Activated CD8-positive, alpha-beta T cell treated with anti-CD3 and anti-CD28 coated beads for 36 hours (primary cell): Measurements from ENCODE around the gene SLC22A4. TPM values are rescaled to one million over a fixed set of nuclear protein-coding genes. Genes with fewer than 3 reads are reported as not detected.
A peak's percentile ranks its signal among the peaks of the same experiment; 100 is the strongest.

ENCODE experiments used
- ATAC-seq: fragments of 200-7000 bp; cut with Tn5 transposase; one replicate; pipeline ENCODE4 v1.10.0; 2021; ENCODE audit warnings: mild to moderate bottlenecking, moderate library complexity
- CTCF ChIA-PET: fragments of 350-600 bp; sonication (Branson Sonifier 250); formaldehyde crosslinking; loops from one replicate; lab custom pipeline; 2021; ENCODE audit warnings: antibody characterized with exemption; lab: Charles Lee
- POLR2A ChIA-PET: fragments of 350-600 bp; sonication (Branson Sonifier 250); formaldehyde crosslinking; loops from one replicate; lab custom pipeline; 2021; ENCODE audit warnings: antibody characterized with exemption; lab: Charles Lee
- DNase-seq: peaks from one replicate; pipeline ENCODE4 v3.0.0-alpha.2; 2020
- H3K27ac Mint-ChIP-seq: one replicate; pipeline ENCODE4 v1.8.0; 2021; ENCODE audit warnings: mild to moderate bottlenecking, mixed read lengths
- H3K27me3 Mint-ChIP-seq: one replicate; pipeline ENCODE4 v1.8.0; 2021; ENCODE audit warnings: mixed read lengths
- H3K36me3 Mint-ChIP-seq: one replicate; pipeline ENCODE4 v1.8.0; 2021; ENCODE audit warnings: low read depth, mixed read lengths
- H3K4me1 Mint-ChIP-seq: one replicate; pipeline ENCODE4 v1.8.0; 2021; ENCODE audit warnings: low read depth, mixed read lengths
- H3K4me3 Mint-ChIP-seq: one replicate; pipeline ENCODE4 v1.8.0; 2021; ENCODE audit warnings: mild to moderate bottlenecking, moderate library complexity, mixed read lengths
- H3K9me3 Mint-ChIP-seq: one replicate; pipeline ENCODE4 v1.8.0; 2021; ENCODE audit warnings: mixed read lengths
- intact Hi-C: fragments of 100-400 bp; cut with micrococcal nuclease; formaldehyde crosslinking; loops from one replicate; pipeline ENCODE4 v1.10.0; 2022
- total RNA-seq, 2 experiments: library from RNA; stranded (reverse); gene quantifications; one replicate each; pipeline ENCODE4 v1.2.3, GENCODE V29; 2021
- TF ChIP-seq, protein P1 (sequence below): fragments of 200-600 bp; IDR thresholded peaks from one replicate; pipeline ENCODE4 v1.8.0; 2022; ENCODE audit warnings: antibody characterized with exemption, mild to moderate bottlenecking

Gene SLC22A4
- total RNA-seq, 2 experiments from 2014 or later: 0.74 to 0.88 TPM

DNA sequence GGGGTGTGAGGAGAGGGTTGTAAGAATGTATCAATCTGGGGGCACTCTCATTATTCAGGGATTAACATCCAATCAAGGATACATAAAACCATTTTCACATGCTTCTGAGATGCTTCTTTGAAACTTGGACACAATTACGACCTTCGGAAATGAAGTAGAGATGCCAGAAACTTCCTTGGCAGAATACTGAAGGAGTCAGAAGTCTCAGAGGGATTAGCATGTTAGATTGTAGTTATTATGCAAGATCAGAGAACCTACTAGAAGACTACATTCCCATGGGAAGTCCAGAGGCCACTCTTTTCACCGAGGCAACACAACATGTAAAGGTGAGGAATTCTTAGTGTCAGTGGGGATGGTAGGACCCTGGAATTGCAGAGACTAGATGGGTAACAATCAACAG lies 5.1 kb upstream of the SLC22A4 start:
- no peaks in the 10 kb centered on the region for H3K9me3 Mint-ChIP-seq
- DNase-seq (no peak), ATAC-seq (no peak)
- no peak overlapping the region for H3K4me3 Mint-ChIP-seq
- CTCF ChIA-PET: no interaction called here
- H3K27ac Mint-ChIP-seq: no peak overlapping the region
- peaks cover 8% of the 10 kb centered on the region for H3K4me1 Mint-ChIP-seq
- POLR2A ChIA-PET: no interaction called here
- H3K36me3 Mint-ChIP-seq: no peaks in the 10 kb centered on the region
- intact Hi-C loops: no loop called here
- TF ChIP-seq, protein P1, sequence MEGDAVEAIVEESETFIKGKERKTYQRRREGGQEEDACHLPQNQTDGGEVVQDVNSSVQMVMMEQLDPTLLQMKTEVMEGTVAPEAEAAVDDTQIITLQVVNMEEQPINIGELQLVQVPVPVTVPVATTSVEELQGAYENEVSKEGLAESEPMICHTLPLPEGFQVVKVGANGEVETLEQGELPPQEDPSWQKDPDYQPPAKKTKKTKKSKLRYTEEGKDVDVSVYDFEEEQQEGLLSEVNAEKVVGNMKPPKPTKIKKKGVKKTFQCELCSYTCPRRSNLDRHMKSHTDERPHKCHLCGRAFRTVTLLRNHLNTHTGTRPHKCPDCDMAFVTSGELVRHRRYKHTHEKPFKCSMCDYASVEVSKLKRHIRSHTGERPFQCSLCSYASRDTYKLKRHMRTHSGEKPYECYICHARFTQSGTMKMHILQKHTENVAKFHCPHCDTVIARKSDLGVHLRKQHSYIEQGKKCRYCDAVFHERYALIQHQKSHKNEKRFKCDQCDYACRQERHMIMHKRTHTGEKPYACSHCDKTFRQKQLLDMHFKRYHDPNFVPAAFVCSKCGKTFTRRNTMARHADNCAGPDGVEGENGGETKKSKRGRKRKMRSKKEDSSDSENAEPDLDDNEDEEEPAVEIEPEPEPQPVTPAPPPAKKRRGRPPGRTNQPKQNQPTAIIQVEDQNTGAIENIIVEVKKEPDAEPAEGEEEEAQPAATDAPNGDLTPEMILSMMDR: no peak
- peaks cover 8% of the 10 kb centered on the region for H3K27me3 Mint-ChIP-seq

DNA sequence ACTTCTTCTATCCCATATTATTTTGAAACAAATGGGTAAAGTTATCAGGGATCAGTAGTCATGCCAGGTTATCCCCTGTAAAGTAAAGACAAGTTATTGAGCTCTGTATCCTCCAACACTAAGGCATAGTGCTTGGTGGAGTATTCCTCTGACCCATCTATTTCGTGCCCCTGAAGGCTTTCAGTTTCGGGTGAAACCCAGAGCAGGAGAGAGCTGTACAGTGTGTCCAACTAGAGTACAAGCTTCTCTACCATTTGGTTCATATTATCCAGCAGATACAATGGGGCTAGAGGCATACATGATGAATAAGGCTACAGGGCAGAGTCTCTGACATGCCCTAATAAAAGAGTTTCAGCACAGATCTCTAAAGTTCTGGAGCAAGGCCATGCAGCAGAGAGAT lies 3.2 kb upstream of the SLC22A4 start:
- no peaks in the 10 kb centered on the region for H3K36me3 Mint-ChIP-seq

DNA sequence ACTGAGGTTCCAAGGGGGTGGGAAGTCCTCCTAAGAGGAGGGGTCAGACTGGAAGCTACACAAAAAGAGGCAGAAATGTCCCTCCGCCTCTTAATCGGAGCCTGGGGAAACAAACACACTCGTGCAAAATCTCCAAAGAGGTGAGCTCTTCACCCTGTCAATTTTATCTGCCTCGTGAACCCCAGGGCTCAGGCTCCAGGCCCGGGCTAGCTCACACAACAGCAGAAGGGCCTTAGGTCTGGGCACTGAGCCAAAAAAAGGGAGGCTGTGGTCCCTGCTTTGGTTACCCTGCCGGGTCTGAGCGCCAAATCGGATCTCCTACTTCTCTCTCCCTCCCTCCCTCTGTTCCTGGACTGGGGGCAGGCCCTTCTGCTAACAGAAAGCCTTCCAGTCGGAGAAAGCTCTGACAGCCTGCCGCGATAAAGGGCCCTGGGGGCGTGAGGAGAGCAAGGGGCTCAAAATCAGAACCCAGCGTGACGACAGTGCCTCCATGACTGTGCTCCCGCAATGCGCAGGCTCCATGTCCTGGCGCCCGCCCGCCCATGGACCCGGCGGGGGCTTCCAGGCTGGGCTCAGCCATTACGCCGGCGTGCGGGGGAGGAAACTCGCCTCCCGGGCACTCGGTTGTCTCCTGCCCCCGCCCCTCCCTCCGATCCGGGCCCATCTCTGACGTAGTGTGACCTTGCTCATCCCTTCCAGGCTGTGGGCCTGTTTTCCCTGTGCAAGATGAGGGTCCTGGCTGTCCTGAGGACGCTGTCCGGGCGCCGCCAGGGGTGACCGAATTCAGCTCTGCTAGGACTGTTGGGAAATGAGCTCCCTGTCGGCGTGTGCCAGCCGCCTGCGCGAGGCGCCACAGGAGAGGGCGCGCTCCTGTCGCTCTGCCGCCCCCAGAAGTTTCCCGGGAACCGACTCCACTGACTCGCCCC lies 865 bp upstream of the SLC22A4 start:
- no peaks in the 10 kb centered on the region for H3K9me3 Mint-ChIP-seq
- H3K4me3 Mint-ChIP-seq: peak overlapping the region; percentile 87
- peaks cover 21% of the 10 kb centered on the region for H3K4me1 Mint-ChIP-seq
- peak; percentile 92 for DNase-seq
- TF ChIP-seq, protein P1: no peak
- ChIA-PET CTCF (interaction anchor here (0.7 to 4.0 kb wide), 14 partner anchors 10 to 229 kb away, joined by 3 to 33 read pairs (median 6); partner anchors contain the start of gene SLC22A5), POLR2A (interaction anchor here (0.6 to 1.9 kb wide), 33 partner anchors 9 to 761 kb away, joined by 3 to 12 read pairs (median 3); partner anchors contain the start of genes AFF4, HSPA4, IRF1 and SLC22A5)
- H3K36me3 Mint-ChIP-seq: no peaks in the 10 kb centered on the region
- H3K27me3 Mint-ChIP-seq: peaks cover 8% of the 10 kb centered on the region
- peak; percentile 54 for ATAC-seq
- intact Hi-C loops: no loop called here
- H3K27ac Mint-ChIP-seq: peak overlapping the region; percentile 95

More for the DNA sequence above, 3.2 kb upstream of the SLC22A4 start:
- ChIA-PET CTCF (interaction anchor here (0.9 to 4.0 kb wide), 3 partner anchors 9 to 53 kb away, joined by 3 to 33 read pairs (median 10); no protein-coding TSS in a partner anchor), POLR2A (interaction anchor here (0.7 kb wide), 1 partner anchor 137 kb away, joined by 3 read pairs; no protein-coding TSS in a partner anchor)
- DNase-seq (no peak), ATAC-seq (no peak)
- TF ChIP-seq, protein P1: no peak
- H3K4me3 Mint-ChIP-seq: no peak overlapping the region
- H3K27ac Mint-ChIP-seq: no peak overlapping the region
- intact Hi-C loops: no loop called here
- no peaks in the 10 kb centered on the region for H3K9me3 Mint-ChIP-seq
- H3K4me1 Mint-ChIP-seq: peaks cover 16% of the 10 kb centered on the region
- peaks cover 8% of the 10 kb centered on the region for H3K27me3 Mint-ChIP-seq

DNA sequence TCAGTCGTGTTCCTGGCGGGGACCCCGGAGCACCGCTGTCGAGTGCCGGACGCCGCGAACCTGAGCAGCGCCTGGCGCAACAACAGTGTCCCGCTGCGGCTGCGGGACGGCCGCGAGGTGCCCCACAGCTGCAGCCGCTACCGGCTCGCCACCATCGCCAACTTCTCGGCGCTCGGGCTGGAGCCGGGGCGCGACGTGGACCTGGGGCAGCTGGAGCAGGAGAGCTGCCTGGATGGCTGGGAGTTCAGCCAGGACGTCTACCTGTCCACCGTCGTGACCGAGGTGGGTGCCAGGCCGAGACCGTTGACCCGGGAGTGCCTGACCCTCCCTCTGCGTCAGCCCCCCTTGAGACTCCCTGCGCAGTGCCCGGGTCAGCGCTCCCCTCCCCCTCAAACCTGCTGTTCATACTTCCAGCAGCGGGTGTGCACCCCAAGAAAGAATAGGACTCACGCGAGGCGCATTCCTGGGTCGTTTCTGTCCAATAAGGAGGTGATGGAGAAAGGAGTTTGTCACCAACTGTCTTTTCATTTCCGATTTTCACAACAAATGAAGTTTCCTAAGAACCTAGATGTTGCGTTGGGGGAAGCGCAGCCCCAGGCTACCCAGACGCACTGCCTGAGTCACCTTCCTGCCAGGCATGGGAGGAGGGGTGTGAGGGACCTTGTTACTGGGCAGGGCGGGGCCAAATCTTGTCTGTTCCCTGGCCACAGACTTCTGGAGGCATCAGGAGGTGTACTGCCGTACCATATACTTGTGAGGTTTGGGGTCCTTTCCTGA lies 722 bp downstream of the SLC22A4 start:
- DNase-seq: peak; percentile 89
- peak overlapping the region; percentile 87 for H3K4me3 Mint-ChIP-seq
- peak; percentile 70 for ATAC-seq
- no peaks in the 10 kb centered on the region for H3K9me3 Mint-ChIP-seq
- H3K27ac Mint-ChIP-seq: peak overlapping the region; percentile 87
- H3K4me1 Mint-ChIP-seq: peaks cover 21% of the 10 kb centered on the region
- ChIA-PET CTCF (interaction anchor here (1.6 to 4.0 kb wide), 3 partner anchors 9 to 74 kb away, joined by 5 to 33 read pairs (median 15); partner anchors contain the start of gene SLC22A5), POLR2A (interaction anchor here (0.7 to 1.9 kb wide), 9 partner anchors 9 to 202 kb away, joined by 3 to 12 read pairs (median 3); partner anchors contain the start of genes IRF1 and SLC22A5)
- H3K27me3 Mint-ChIP-seq: peaks cover 5% of the 10 kb centered on the region
- intact Hi-C loops: no loop called here
- TF ChIP-seq, protein P1: no peak
- no peaks in the 10 kb centered on the region for H3K36me3 Mint-ChIP-seq
